GM12878 (cell line): Measurements from ENCODE around the gene ASCC2. TPM values are rescaled to one million over a fixed set of nuclear protein-coding genes. Genes with fewer than 3 reads are reported as not detected.

Experiments
- BCL11A ChIP-seq: IDR thresholded peaks from 2 replicates; pipeline ENCODE4 v1.6.1; 2011; ENCODE audit warnings: low read depth, low read length
- BMI1 ChIP-seq: fragments of 450-650 bp; IDR thresholded peaks from 2 replicates; pipeline ENCODE4 v1.6.1; 2016; ENCODE audit warnings: mild to moderate bottlenecking, moderate library complexity, borderline replicate concordance
- CEBPZ ChIP-seq: fragments of 150-350 bp; IDR thresholded peaks from 2 replicates; pipeline ENCODE4 v1.6.1; 2016; ENCODE audit warnings: low read depth, low read length
- CTCF ChIP-seq, 3 experiments: IDR thresholded peaks in 2 of 3; conservative IDR thresholded peaks in 1 of 3; 2 replicates each; pipeline ENCODE4 v1.5.1; 2011; ENCODE audit warnings: low read depth in 3 of 3, low read length in 3 of 3, mild to moderate bottlenecking in 3 of 3, control low read depth in 2 of 3, moderate library complexity in 2 of 3, inconsistent platforms in 1 of 3, mixed read lengths in 1 of 3; ENCODE audit not compliant: control insufficient read depth in 2 of 3, insufficient read depth in 1 of 3; ENCODE audit errors: extremely low read depth in 1 of 3
- FOXK2 ChIP-seq: fragments of 450-650 bp; IDR thresholded peaks from 2 replicates; pipeline ENCODE4 v1.6.1; 2017; ENCODE audit warnings: mild to moderate bottlenecking, moderate library complexity
- IRF4 ChIP-seq: IDR thresholded peaks from 2 replicates; pipeline ENCODE4 v1.6.1; 2011; ENCODE audit warnings: low read depth, low read length
- IRF5 ChIP-seq: fragments of 450-650 bp; IDR thresholded peaks from 2 replicates; pipeline ENCODE4 v1.6.1; 2017; ENCODE audit warnings: borderline replicate concordance
- RELB ChIP-seq: fragments of 450-650 bp; IDR thresholded peaks from 2 replicates; pipeline ENCODE4 v1.6.1; 2017; ENCODE audit warnings: low read depth, mild to moderate bottlenecking, moderate library complexity
- ZNF274 ChIP-seq: IDR thresholded peaks from one replicate; pipeline ENCODE4 v1.8.0; 2011; ENCODE audit not compliant: insufficient read length, insufficient read depth
- ZNF592 ChIP-seq: fragments of 450-650 bp; IDR thresholded peaks from 2 replicates; pipeline ENCODE4 v1.6.1; 2017; ENCODE audit warnings: mild to moderate bottlenecking, moderate library complexity
- ZNF687 ChIP-seq: fragments of 450-650 bp; IDR thresholded peaks from 2 replicates; pipeline ENCODE4 v1.6.1; 2017; ENCODE audit warnings: mild to moderate bottlenecking, moderate library complexity
- polyA plus RNA-seq, 11 experiments: library from polyadenylated mRNA; depleted of rRNA in 4 of 11; unstranded in 6 of 11; stranded (reverse) in 5 of 11; fragments of >200 nt; fragmentation: Nextera tagmentation in 4 of 11; fragmentation: Illumina TruSeq in 1 of 11; extraction: Ambion mirVana in 4 of 11; extraction: Trizol in 1 of 11; gene quantifications; 1 replicate in 1 of 11; 2 replicates in 10 of 11; pipeline versions ENCODE4 v1.2.1 to v1.2.3, GENCODE V29; 2011 to 2016; ENCODE audit warnings: inconsistent platforms in 2 of 11, missing spikeins in 2 of 11, low read depth in 1 of 11
- total RNA-seq, 4 experiments: library from RNA; depleted of rRNA in 3 of 4; stranded (reverse); fragments of >200 nt in 3 of 4; fragmentation: Illumina TruSeq in 1 of 4; extraction: Trizol in 1 of 4; gene quantifications; 2 replicates each; pipeline versions ENCODE4 v1.2.1 to v1.2.3, GENCODE V29; 2013 to 2021

Gene ASCC2
- total and polyA plus RNA-seq, 10 of the 15 experiments (the other 5 are each of a cell fraction or from before 2014, with no cell fraction given): 5.3 to 91.4 (median 56.5) TPM

- TF ChIP-seq ZNF592 (0 out of 2 replicates have a peak, but pooled peaks have one; percentile 13), ZNF274 (no peak), FOXK2 (no peak), IRF4 (peak; percentile 93), IRF5 (no peak), RELB (no peak), BCL11A (peak; percentile 61; the same call in 1 of the 2 replicates), ZNF687 (no peak), BMI1 (no peak), CEBPZ (no peak), CTCF (IDR thresholded peaks at IDR 0.05 in 2 of 3, conservative IDR thresholded peaks at IDR 0.05 in 1 of 3; ENCODE audit: control insufficient read depth in 2 of 3, extremely low read depth in 1 of 3, insufficient read depth in 1 of 3, low read depth in 3 of 3, low read length in 3 of 3) (0 out of 6 replicates have a peak, but pooled peaks of 1 of the 3 experiments have one; percentile 9)
Measured at GRCh38 chr22:29821291-29822016, 16.6 kb downstream of the ASCC2 start (continued).
